ENCODE data around the gene IRAG1. TPM values are rescaled to one million over a fixed set of nuclear protein-coding genes. Genes with fewer than 3 reads are reported as not detected.

Gene IRAG1, protein sequence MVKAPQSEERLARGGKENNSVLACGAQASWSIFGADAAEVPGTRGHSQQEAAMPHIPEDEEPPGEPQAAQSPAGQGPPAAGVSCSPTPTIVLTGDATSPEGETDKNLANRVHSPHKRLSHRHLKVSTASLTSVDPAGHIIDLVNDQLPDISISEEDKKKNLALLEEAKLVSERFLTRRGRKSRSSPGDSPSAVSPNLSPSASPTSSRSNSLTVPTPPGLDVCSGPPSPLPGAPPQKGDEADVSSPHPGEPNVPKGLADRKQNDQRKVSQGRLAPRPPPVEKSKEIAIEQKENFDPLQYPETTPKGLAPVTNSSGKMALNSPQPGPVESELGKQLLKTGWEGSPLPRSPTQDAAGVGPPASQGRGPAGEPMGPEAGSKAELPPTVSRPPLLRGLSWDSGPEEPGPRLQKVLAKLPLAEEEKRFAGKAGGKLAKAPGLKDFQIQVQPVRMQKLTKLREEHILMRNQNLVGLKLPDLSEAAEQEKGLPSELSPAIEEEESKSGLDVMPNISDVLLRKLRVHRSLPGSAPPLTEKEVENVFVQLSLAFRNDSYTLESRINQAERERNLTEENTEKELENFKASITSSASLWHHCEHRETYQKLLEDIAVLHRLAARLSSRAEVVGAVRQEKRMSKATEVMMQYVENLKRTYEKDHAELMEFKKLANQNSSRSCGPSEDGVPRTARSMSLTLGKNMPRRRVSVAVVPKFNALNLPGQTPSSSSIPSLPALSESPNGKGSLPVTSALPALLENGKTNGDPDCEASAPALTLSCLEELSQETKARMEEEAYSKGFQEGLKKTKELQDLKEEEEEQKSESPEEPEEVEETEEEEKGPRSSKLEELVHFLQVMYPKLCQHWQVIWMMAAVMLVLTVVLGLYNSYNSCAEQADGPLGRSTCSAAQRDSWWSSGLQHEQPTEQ
- total RNA-seq, result 10 to 100 TPM in 1 of 4 donors, 1 to 10 TPM in 3; 2.0 to 10.9 (median 4.0) TPM

DNA sequence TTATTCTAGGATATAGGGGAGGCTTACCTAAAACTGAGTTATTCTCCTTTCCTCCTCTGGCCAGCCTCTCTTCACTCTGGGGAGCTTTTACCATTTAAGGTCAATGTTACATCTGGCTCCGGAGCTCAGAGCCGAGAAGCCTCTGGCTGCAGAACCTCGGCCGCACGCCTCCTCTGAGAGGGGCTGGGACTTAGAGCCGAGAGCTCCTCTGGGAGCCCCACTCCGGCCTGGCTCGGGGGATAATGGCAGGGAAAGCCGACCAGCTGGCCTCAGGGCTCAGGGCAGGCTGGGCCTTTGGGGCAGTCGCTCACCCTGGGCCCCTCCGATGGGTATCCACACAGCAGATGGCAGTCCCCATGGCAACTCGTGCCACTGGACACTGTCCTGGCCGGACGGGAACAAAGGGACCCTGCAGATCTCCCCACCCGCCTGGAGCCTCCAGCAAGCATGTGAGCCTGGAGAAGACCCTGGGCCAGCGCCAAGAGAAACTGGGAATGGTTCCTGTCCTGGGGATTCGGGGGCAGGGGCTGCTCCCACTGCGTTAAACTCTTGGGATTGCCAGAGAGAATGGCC, at the start of gene IRAG1:
Gene IRAG1, minus strand, starts transcription at position 247 of the 573 bp plus-strand sequence. Its CDS starts 153 bp downstream, at position 94.
- peak in 1 of 2 donors; percentile 18 for DNase-seq (ENCODE audit: low spot score in 2 of 2)
- H3K4me3 ChIP-seq (ENCODE audit: low read depth, poor library complexity, severe bottlenecking), result no peak within 1 kb of the TSS
- no peak for TF ChIP-seq POLR2A (IDR thresholded peaks at IDR 0.05)
- TF ChIP-seq, protein P1, sequence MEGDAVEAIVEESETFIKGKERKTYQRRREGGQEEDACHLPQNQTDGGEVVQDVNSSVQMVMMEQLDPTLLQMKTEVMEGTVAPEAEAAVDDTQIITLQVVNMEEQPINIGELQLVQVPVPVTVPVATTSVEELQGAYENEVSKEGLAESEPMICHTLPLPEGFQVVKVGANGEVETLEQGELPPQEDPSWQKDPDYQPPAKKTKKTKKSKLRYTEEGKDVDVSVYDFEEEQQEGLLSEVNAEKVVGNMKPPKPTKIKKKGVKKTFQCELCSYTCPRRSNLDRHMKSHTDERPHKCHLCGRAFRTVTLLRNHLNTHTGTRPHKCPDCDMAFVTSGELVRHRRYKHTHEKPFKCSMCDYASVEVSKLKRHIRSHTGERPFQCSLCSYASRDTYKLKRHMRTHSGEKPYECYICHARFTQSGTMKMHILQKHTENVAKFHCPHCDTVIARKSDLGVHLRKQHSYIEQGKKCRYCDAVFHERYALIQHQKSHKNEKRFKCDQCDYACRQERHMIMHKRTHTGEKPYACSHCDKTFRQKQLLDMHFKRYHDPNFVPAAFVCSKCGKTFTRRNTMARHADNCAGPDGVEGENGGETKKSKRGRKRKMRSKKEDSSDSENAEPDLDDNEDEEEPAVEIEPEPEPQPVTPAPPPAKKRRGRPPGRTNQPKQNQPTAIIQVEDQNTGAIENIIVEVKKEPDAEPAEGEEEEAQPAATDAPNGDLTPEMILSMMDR (IDR thresholded peaks at IDR 0.05), result no peak
- intact Hi-C loops (cut with DNase I; ENCODE audit: low total_unique reads), result no loop called here
- WGBS, 2 donors, result 49 to 66% methylated on average over 13 to 18 of the region's 18 CpGs

DNA sequence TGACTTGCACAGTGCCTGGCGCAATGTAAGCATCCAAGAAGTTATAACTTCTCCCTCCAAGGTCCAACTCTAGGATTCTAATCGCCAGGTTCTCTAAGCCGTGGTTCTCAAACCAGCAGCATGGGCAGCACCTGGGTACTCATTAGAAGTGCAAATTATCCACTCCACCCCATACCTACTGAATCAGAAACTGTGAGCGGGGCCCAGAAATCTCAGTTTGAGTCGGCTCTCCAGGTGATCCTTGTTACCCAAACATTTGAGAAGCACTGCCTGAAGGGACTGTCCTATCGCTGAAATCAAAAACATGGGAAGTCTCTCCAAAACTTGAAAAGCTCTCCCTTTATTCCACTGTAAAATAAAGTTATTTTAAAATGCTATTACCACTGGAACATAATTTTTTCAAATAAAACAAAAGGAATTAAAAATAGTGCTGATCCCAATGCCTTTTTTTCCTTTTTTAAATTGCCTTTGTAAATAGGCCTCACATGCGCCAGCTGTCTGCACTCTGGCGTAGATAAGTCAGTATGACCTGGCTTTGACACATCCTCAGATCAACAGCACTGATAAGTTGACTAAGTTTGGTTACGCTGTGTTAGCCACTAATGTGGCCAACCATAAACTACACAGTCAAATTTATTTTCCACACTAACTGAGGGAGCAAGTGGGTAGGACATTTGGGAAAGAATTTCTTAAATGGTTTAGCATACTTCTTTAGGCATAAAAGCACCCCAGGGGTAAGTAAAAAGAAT, 49.1 kb upstream of the IRAG1 start:
- WGBS, 2 donors, result 56 to 59% methylated on average over 9 of the region's 9 CpGs
- intact Hi-C loops (cut with DNase I; ENCODE audit: low total_unique reads), result no loop called here
- DNase-seq (ENCODE audit: low spot score in 2 of 2), result no peak
- TF ChIP-seq POLR2A (IDR thresholded peaks at IDR 0.05), result no peak
- TF ChIP-seq, protein P1 (IDR thresholded peaks at IDR 0.05), result no peak
- H3K4me3 ChIP-seq (ENCODE audit: low read depth, poor library complexity, severe bottlenecking), result no peak overlapping the region

DNA sequence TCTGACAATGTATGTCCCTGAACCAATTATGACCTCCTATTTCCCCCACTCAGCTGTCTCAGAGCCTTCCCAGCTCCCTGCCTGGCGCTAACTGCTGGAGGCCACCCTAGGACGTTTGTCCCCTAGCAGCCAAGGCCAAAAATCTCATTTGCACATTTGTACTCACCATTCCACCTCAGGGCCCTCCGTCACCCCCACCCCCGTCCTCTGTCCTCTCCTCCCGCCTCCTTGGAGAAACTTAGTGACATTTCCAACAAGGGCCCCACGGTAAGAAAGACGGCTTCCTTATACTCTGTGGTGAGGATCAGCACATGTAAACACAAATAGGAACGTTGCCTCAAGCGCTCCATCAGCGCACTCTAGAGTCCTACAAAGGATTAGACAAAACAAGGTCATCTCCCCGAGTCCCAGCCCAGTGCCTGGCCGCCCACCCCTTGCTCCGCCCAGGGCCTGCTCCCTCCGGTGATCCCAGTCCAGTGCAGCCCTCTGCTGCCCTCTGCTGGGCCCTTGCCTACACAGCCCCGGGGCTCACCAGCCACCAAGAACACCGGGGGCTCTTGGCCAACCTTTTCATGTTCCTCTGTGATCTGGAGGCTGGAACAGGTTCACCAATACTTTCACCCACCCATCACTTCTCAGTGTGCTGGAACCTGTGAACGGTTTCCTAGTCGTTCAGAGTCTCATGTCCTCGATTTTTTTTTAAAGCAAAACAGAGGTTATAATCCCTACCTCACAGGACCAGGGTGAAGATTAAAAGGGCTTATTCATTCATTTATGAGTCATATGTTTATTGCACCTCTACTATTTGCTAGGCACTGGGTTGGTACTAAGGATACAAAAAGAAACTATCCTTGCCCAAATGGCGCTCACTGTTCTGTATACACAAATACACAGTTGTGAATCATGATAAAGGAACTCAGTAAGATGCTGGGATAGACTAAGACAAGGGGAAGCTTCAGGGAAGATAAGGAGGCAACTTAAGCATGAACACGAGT, 42.2 kb upstream of the IRAG1 start:
- WGBS, 2 donors, result 7 to 8% methylated on average over 21 of the region's 21 CpGs
- intact Hi-C loops (cut with DNase I; ENCODE audit: low total_unique reads), result loop anchor here (5.0 kb wide), 1 partner anchor 328 kb away; no protein-coding TSS in a partner anchor
- DNase-seq (ENCODE audit: low spot score in 2 of 2), result peak; percentile 95 to 99
- TF ChIP-seq, protein P1 (IDR thresholded peaks at IDR 0.05), result peak in 1 of 3 donors; percentile 98
- TF ChIP-seq POLR2A (IDR thresholded peaks at IDR 0.05), result no peak
- no peak overlapping the region for H3K4me3 ChIP-seq (ENCODE audit: low read depth, poor library complexity, severe bottlenecking)

DNA sequence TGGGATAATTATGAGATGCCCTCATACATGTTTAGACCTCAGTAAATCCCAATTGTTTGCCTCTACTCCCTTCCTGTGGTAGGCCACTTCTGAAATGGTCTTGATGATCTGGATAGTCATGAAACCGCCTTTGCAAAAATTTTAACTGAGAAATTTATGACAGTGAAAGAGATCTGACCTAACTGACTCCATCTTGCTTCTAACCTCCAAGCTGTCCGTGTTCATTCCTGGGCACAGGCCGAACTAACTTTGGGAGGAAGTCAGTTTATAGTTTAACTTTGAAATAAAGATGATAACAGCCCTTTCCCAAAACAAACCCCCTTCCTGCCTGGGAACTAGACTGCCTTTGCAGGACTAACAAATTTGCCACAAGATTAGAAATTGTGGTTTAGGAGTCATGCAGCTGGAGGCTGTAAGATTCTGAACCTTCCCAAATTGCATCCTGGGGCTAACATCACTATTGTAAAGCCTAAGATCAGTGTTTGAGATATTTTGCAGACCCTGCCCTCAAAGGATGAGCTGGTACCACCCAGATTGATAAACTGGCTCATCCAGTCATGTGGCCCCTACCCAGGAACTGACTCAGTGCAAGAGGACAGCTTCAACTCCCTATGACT, 37.6 kb upstream of the IRAG1 start:
- TF ChIP-seq, protein P1 (IDR thresholded peaks at IDR 0.05), result no peak
- TF ChIP-seq POLR2A (IDR thresholded peaks at IDR 0.05), result no peak
- no peak for DNase-seq (ENCODE audit: low spot score in 2 of 2)
- WGBS, 2 donors, result 88 to 93% methylated on average over 3 of the region's 3 CpGs
- H3K4me3 ChIP-seq (ENCODE audit: low read depth, poor library complexity, severe bottlenecking), result no peak overlapping the region
- intact Hi-C loops (cut with DNase I; ENCODE audit: low total_unique reads), result no loop called here

Data from lower leg skin (tissue), 4 donors.